ENCODE data around the gene EEF2K. TPM values are rescaled to one million over a fixed set of nuclear protein-coding genes. Genes with fewer than 3 reads are reported as not detected.

The EEF2K gene
- 45.2 and 63.3 TPM in 2 replicates for total RNA-seq

DNA sequence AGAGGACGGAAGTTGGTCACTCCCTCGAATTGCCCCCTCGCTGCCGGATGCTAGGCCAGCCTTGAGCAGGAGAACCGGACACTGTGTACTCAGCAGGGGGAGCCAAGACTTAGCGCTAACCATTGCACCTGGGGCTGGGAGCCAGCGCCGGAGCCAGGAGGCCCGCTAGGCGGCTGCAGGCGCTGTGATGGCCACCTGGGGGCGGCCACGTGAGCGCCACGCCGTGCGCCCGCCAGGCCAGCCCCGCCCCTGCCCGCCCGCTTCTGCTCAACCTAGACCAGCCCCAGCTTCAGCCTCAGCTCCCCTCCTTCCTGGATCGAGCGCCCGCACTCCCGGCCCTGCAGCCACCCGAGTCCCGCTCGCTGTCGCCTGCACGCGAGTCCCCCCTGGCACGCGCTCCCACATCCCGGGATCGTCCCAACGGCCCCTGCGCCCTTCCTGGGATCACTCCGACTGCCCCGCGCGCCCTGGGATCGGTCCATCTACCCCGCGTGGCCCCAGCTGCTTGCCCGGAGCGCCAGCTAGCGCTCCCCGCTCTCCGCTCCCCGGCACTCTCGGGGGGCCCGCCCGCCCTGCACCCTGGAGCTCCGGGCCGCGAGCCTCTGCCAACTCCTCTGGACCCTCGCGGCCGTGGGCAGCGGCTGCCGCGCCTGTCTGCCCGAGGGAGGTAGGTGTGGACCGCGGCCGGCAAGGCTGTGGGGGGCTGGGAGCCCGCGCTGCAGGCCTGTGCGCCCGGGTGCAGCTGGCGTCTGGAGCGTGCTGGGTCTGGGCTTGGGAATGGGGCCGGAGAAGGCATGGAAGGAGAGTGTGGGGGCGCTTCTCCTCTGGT, at the start of gene EEF2K:
EEF2K (plus strand) TSS at position 266 of the 829 bp plus-strand sequence. CDS start 19,452 bp downstream, outside the sequence.

DNA sequence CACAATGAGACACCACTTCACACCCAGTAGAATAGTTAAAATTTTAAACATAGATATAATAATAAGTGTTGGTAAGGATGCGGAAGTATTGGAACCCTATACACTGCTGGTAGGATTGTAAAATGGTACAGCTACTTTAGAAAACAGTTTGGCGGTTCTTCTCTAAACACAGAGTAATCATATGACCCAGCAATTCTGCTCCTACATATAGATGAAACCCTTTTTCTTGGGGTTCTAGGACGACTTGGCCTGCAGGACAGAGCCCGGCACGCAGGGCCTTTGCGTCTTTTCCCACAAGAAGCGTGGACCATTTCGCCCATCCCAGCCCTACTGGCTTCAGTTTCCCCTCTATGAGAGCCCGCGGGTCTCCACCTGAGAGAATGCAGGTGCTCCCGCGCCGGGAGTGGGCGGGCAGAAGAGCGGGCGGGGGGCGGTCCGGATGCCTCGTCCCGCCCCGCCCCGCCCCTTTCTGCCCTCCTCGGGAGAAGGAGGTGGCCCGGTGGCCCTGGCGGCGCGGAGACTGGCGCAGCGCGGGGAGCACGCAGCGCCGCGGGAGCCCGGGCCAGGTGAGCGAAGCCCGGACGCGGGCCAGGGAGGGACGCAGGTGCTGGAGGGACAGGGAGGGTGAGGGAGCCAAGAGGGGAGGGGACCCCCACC, 44.0 kb upstream of the EEF2K start, which contains the start of gene SDR42E2:
SDR42E2 (plus strand) TSS at position 508 of the 657 bp plus-strand sequence. CDS start 3,077 bp downstream, outside the sequence.

DNA sequence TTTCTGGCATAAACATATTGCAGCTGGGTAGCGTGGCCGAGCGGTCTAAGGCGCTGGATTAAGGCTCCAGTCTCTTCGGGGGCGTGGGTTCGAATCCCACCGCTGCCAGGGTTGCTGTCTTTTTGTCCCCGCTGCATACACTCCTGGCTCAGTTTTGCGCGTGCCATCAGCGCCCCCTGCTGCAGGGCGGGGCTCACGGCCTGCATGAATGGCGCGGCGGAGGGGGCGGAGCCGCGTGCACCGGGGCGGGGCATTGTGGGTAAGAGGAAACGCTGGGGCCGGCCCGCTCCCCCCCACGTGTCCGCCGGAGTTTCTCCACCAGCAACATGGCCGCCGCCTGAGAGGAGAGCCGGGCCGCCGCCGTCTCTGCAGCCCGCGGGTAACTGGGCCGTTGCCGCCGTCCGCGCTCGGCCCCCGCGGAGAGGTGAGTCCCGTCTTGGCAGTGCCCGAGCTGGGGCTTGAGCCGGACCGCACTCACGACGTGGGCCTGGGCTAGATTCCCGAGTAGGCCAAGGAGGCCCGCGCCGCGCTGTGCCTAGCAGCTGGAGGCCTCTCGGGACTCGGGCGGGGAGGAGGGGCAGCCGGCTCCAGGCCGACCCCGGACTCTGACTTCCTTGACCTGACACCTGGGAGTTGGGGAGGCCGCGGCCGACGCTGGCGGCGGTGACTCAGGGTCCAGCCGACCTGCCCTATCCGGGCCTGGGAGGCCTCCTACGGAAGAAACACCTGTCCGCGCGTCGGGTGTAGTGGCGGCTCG, 91.2 kb downstream of the EEF2K start, which contains the start of gene POLR3E:
POLR3E (plus strand) TSS at position 296 of the 757 bp plus-strand sequence. CDS start 5,560 bp downstream, outside the sequence.

Other genes with a start within 250 kb of the EEF2K start
- gene PDZD9, start 205.2 kb upstream of the EEF2K start, total RNA-seq: not detected in 2 replicates
- 17.6 and 38.3 TPM in 2 replicates for gene MOSMO, start 198.2 kb upstream of the EEF2K start, total RNA-seq
- gene VWA3A, start 113.7 kb upstream of the EEF2K start, total RNA-seq: 0.20 and 0.37 TPM in 2 replicates
- gene SDR42E2, start 43.8 kb upstream of the EEF2K start, total RNA-seq: under 0.01 TPM in 2 replicates
- 19.5 and 36.2 TPM in 2 replicates for gene POLR3E, start 91.1 kb downstream of the EEF2K start, total RNA-seq
- gene CDR2, start 168.3 kb downstream of the EEF2K start, total RNA-seq: 13.2 and 21.3 TPM in 2 replicates